Activated CD8-positive, alpha-beta memory T cell treated with anti-CD3 and anti-CD28 coated beads for 1 hour (primary cell): ENCODE measurements around the gene HDAC9.
"Not testable (repeated sequence)": the region's sequence is repeated elsewhere in the genome, so short reads cannot be mapped to it uniquely, and the experiment has no call there.

Source experiments
- DNase-seq, 2 donors: peaks; one replicate each; pipeline ENCODE4 v3.0.0-alpha.2; 2020; ENCODE audit warnings: low read depth in 1 of 2; ENCODE audit errors: extremely low read depth in 1 of 2

HDAC9 gene

GRCh38 chr7:18936265-18936664, 440.7 kb downstream of the HDAC9 start:
- DNase-seq = no peak

GRCh38 chr7:18939771-18940592, 444.4 kb downstream of the HDAC9 start:
- no peak for DNase-seq

- DNase-seq = no peak
These were observed 445.1 kb downstream of the HDAC9 start for GRCh38 chr7:18940593-18941134.

GRCh38 chr7:18941207-18941606, 445.7 kb downstream of the HDAC9 start:
- no peak for DNase-seq

GRCh38 chr7:18948521-18948920, 453.0 kb downstream of the HDAC9 start:
- DNase-seq = no peak

- DNase-seq = no peak
These were observed 457.3 kb downstream of the HDAC9 start for GRCh38 chr7:18952846-18953245.

GRCh38 chr7:18958627-18959026, 463.1 kb downstream of the HDAC9 start:
- DNase-seq = no peak

GRCh38 chr7:18960725-18961124, 465.2 kb downstream of the HDAC9 start:
- DNase-seq = no peak

GRCh38 chr7:18962031-18962430, 466.5 kb downstream of the HDAC9 start:
- DNase-seq = no peak

- no peak for DNase-seq
These were observed 470.1 kb downstream of the HDAC9 start for GRCh38 chr7:18965657-18966056.

GRCh38 chr7:18967755-18968154, 472.2 kb downstream of the HDAC9 start:
- DNase-seq = not testable (repeated sequence)

GRCh38 chr7:18971839-18972238, 476.3 kb downstream of the HDAC9 start:
- DNase-seq = no peak

- no peak for DNase-seq
These were observed 479.3 kb downstream of the HDAC9 start for GRCh38 chr7:18974803-18975202.

- DNase-seq = no peak
These were observed 479.7 kb downstream of the HDAC9 start for GRCh38 chr7:18975276-18975675.

GRCh38 chr7:18975689-18976280, 480.2 kb downstream of the HDAC9 start:
- DNase-seq = no peak

- DNase-seq = no peak
These were observed 481.3 kb downstream of the HDAC9 start for GRCh38 chr7:18976715-18977471.

GRCh38 chr7:18978108-18978495, 482.6 kb downstream of the HDAC9 start:
- no peak for DNase-seq

GRCh38 chr7:18990700-18991099, 495.2 kb downstream of the HDAC9 start:
- DNase-seq = not testable (repeated sequence)

GRCh38 chr7:18993933-18994668, 498.6 kb downstream of the HDAC9 start:
- DNase-seq = no peak

GRCh38 chr7:18995270-18995671, 499.7 kb downstream of the HDAC9 start:
- DNase-seq = no peak
